Activated CD8-positive, alpha-beta memory T cell treated with anti-CD3 and anti-CD28 coated beads for 1 hour (primary cell): ENCODE results near the gene MARK3.
"Not testable (repeated sequence)": the region's sequence is repeated elsewhere in the genome, so short reads cannot be mapped to it uniquely, and the experiment has no call there.

Source experiments
- DNase-seq, 2 donors: peaks; one replicate each; pipeline ENCODE4 v3.0.0-alpha.2; 2020; ENCODE audit warnings: low read depth in 1 of 2; ENCODE audit errors: extremely low read depth in 1 of 2

The MARK3 gene

DNA sequence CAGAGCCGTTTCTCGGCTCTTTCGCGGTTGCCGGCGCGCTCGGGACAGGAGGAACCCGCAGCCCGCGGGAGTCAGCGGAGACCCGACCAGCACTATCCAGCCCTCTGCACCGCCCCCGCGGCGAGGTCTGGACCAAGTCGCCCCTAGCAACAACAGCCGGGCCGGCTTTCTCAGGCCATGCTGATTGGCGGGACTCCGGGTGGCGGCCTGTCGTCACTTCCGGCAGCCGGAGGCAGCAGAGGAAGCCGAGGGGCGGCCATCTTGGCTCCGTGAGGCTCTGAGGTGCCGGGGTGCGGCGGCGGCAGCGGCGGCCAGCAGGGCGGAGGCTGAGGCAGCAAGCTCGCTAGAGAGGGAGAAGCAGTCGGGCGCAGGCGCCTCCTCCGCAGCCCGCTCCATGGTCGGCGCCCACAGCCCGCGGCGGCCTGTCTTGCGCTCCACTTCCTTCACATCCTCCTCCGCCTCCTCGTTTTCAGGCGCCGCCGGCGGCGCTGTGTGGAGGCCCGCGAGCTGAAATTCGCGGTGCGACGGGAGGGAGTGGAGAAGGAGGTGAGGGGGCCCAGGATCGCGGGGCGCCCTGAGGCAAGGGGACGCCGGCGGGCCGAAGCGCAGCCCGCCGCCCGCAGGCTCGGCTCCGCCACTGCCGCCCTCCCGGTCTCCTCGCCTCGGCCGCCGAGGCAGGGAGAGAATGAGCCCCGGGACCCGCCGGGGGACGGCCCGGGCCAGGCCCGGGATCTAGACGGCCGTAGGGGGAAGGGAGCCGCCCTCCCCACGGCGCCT, at the start of gene MARK3:
Gene MARK3 (plus strand): TSS at position 264 of the 777 bp plus-strand sequence. CDS start 615 bp downstream, outside the sequence.
- peak; percentile 89 to 93 for DNase-seq

DNA sequence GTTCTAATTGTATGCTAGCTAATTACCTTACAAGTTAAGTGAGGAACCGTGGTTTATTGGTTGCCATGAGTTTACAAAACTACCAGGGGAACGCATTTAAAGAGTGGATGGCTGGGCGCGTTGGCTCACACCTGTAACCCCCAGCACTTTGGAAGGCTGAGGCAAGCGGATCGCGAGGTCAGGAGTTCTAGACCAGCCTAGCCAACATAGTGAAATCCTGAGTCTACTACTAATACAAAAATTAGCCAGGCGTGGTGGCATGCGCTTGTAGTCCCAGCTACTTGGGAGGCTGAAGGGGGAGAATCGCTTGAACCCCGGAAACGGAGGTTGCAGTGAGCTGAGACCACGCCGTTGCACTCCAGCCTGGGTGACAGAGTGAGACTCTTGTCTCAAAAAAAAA, 49.0 kb upstream of the MARK3 start:
- DNase-seq, result no peak

DNA sequence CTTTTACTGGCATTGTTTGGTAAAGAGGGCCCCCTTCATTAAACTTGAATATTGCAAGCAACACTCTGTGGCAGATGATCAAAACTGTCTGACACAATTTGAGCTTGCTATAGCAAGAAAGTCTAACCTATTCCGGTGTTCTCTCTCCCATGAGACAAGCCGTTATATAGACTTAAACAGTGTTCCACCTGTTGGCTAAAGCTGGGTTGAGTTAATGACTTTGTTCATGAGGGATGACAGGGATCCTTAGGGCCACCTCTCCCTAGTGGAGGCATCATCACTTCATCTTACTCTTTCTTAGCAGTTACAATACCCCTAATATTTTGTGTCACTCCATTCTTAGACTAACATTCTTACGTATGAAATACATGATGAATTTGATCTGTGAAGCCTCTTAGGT, 47.4 kb upstream of the MARK3 start:
- no peak for DNase-seq

DNA sequence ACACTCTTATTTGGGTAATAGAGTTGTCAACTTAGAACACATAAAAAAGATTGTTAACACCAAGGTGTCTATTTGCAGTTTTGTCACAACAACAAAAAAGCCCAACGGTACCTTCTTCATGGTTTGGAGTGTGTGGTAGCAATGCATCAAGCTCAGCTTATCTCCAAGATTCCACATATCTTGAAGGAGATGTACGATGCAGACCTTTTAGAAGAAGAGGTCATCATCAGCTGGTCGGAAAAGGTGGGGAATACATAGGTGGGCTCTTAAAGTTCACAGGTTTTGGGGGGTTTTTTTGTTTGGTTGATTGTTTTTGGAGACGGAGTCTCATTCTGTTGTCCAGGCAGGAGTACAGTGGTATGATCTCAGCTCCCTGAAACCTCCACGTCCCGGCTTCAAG, 45.7 kb upstream of the MARK3 start:
- DNase-seq, result no peak

DNA sequence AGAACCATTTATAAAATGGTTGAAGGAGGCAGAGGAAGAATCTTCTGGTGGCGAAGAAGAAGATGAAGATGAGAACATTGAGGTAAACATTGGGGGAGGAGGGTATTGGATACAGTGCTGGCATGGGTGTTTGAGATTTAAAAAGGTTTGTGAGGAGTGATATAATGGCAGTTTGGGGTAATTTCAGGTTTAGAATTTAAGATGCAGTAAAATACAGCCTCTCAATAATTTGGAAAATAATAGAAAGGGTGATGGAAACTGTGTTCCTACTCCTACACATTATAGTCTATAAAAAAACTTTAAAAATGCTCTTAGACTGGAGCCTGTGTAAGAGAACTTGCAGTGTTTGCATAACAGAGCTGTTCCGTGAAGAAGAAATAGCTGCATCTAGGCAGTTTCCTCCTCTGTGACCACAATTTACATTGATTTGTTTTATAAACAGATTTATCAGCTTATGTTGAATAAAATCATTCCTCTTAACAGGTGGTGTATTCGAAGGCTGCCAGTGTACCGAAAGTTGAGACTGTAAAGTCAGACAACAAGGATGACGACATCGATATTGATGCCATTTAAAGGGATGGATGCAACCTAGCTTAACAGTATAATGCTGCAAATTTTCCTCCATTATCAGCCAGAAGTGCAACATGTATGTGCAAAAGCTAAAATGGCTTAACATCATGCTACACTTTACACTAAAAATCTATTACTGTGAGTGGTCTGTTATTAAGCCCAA, 44.6 kb upstream of the MARK3 start:
- no peak for DNase-seq

DNA sequence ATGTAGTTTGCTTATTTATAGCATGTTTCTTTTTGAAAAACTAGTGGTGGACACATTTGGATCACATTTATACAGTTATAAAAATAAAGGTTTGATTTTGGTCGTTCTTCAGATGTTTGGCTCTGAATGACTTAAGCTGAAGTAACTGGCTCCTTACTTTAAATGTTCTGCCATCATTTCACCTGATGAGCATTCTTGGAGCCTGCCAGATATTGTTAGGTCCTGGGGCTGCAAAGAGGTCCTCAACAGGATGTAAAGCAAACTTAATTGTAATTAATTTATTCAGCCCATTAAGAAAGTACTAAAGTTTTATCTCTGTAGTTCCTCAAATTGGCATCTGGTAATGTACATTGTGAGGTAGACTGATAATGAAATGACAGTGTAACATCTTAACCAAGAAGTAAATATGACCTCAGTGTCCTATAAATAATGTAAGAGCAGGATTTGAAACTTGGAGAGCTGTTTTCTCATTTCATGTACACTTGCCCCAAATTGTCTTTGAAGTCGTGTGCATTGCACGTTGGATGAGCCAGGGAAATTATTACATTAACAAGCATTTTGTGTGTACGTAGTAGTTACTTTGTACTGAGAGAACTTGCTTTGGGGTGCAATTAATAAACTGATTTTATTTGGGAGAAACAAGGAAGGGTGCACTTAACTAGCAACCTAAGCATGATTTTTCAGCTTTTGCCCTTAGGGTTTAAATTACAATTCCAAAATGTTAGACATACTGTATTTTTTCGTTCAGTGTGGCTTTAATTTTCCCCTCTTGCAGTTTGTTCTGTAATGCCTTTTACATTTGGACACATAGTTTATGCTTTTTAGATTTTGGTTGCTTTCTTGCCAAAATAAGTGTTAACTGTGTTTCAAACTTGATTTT, 43.7 kb upstream of the MARK3 start:
- DNase-seq, result no peak

DNA sequence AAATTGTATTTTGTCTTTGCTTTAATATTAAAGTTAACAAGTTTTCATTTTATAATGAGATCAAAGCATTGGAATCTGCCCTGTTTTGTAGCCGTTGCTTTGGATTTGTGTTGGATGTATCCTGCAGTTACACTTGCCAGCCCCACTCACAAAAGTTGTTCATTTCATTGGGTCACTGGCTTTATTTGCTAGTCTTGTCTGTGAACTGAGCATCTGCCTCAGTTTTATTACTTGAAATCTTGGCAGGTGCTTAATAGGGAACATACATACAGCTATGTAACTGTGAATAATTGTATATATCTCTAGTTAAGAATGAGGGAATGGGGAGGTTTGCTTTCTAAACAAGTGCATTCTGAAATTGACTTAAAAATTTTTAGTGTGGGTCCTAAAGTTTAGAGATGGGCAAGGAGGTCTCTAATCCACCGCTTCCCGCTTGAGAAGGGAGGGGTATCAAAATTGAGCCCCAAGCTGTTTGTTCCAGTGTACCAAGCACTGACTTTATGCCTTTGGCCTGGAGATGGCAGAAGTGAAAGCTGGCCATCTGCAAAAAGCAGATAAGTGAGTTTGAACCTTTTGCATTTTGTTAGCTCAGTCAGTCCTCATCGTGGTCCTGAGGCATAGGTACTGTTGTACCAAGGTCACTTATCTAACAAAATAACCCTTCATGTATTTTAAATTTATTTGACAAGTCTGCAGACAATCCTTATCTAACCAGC, 41.9 kb upstream of the MARK3 start:
- no peak for DNase-seq

DNA sequence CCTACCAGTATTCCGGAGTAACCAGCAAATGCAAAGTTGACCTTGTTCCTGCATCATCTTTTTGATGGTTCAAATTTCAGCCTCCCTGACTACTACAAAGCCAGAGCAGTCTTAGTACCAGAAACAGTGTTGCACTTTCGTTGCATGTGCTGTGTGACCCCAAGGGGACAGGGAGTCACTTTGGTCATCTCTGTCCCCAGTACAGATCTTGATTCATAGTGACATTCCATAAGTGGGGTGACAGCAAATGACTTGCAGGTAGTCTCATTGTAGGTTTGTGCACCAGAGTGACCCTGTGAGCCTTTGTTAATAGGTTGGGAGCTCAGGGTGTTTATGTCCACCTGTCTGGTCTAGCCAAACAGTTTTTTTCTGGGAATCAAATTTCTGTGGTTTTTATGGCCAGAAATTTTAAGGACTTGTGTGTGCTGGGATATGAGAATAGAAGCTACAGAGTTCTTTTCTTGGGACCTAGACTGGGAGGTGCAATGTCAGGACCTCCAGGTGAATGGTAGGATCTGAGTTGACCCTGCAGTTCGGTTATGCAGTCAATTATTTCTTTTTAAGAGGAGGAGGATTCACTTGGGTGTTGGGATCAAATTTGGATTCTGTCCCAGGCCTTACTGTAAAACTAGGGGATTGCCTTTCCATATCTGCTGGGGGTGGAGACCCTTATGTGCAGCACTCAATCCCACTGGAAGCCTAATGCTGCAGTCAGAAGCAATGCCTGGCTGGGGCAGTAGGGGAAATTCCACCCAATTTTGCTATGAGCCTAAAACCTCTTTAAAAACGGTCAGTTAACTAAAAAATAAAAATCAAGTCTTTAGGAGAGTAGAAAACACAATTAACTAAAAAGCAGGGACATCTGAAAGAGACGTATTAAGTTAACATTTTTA, 41.1 kb upstream of the MARK3 start:
- no peak for DNase-seq

DNA sequence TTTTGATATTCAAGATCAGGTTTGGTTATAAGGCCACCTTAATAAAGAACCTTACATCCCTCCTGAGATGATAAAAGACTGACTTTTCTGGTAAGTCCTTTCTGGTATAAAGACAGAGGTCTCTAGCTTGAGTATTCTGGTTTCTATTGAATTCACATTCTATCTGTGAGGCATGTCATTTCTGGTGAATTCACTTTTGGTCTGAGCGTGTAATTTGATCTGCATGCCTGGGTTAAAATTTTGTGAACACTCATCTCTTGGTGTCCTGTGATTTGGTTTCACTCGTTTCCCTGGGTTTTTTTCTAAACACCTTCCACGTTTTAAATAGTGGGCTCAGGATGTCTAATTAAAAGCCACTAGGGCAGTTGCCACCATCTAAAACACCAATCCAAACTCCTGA, 38.9 kb upstream of the MARK3 start:
- no peak for DNase-seq

DNA sequence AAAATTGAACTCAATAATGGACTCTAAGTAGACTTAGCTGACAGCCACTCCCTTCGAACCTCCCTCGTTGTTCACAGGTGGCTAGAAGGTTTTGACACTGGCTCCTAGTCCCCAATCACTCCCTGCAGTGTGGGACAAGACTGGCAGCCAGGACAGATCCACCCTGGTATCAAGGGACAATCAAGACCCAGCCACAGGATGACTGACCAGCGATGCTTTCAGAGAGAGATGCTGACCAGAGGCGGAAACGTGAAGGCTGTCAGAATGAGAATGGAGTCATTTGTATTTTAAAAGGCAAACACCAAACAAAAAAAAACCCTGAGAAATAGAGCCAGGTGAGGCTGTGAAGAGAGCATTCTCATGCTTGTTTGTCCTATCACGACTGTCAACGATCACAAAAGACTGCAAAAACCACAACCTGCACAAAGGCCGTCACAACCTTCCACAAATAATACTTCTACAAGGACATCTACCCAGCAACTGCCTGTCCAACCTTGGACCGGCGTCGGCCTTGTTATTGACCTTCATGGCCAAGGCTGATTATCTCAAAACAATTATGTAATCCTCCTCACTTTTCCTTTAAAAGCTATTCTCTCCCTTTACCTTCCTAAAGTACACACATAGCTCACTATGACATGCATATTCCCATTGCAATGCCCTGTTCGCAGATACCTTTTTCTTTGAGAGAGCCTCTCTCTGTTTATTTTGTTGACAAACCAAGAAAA, 38.0 kb upstream of the MARK3 start:
- no peak for DNase-seq

DNA sequence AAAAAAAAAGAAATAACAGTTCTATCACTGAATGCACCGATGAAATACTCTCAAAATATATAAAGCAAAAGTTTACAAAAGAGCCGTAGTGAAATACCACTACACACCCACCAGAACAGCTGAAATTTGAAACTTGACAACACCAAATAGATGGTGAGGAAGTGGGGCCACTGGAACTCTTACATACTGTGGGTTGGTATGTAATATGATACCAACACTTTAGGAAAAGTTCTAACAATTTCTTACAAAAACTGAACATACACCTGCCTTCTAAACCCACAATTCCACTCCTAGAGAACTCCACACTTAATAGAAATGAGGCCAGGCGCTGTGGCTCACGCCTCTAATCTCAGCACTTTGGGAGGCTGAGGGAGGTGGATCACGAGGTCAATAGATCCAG, 37.1 kb upstream of the MARK3 start:
- no peak for DNase-seq

DNA sequence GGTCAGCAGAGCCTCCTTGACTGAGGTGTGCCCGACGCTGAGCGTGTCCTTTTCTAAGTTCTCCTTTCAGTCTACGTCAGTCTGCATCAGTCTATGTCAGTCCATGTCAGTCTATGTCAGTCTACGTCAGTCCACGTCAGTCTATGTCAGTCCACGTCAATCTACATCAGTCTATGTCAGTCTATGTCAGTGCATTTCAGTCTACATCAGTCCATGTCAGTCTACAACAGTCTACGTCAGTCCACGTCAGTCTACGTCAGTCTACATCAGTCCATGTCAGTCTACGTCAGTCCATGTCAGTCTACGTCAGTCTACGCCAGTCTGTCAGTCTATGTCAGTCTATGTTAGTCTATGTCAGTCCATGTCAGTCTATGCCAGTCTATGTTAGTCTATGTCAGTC, 35.2 kb upstream of the MARK3 start:
- no peak for DNase-seq

DNA sequence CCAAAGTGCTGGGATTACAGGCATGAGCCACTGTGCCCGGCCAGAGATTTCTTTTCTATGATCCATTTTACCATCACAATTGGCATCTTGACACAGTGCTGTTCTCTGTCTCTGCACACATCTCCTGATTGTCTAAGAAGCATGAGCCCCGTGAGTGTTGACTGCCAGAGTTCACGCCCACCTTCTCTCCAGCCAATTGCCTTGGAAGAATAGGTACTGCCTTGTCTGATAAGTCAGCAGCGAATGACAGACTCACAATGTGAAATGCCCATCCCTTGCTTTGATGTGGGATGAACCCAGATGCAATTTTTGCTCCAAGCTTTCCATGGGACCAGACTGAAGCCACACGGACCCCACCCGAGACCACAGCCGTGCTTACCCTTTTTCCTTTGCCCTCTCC, 31.9 kb upstream of the MARK3 start:
- no peak for DNase-seq

DNA sequence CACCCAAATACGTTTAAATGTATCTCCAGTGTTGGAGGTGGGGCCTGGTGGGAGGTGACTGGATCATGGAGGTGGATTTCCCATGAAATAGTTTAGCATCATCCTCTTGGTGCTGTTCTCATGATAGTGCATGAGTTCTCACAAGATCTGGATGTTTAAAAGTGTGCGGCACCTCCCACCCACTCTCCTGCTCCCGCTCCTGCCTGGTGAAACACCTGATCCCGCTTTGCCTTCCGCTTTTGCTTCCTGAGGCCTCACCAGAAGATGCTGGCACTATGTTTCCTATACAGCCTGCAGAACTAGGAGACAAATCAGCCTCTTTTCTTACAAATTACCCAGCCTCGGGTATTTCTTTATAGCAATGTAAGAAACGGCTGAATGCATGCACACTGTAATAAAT, 31.1 kb upstream of the MARK3 start:
- no peak for DNase-seq

DNA sequence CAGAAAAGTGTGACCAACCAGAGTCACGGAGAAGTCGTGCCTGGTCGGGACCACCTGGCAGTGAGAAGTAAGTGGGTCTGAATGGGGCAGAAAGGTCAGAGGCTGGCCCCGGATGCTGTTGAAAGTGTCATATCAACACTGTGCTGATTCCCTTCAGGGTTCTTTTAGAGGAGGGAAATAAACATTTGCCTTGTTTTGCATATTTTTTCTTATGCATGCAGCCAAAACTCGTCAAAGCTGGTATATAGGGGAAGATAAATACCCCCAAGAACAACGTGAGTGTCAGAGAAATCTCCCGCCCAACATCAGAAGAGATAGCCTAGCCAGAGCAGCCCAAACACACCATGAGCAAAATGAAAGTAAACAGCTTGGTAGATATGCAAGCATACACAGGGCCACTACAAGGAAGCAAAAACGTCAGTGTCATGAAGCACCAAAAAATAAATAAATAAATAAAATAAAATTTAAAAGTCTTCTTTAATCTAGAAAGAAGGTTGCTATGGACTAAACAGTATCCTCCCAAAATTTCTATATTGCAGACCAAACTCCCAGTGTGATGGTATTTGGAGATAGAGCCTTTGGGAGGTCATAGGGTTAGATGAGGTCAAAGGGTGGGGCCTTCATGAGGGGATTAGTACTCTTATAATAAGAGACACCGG, 29.1 kb upstream of the MARK3 start:
- DNase-seq, result no peak

DNA sequence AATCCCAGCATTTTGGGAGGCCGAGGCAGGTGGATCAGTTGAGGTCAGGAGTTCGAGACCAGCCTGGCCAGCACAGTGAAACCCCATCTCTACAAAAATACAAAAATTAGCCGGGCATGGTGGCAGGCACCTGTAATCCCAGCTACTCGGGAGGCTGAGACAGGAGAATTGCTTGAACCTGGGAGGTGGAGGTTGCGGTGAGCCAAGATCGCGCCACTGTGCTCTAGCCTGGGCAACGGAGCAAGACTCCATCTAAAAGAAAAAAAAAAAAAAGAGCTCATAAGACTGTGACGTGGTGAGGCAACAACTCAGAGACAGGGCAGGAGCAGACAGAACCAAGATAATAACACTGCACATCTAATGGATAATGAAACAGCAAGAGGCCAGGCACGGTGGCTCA, 27.7 kb upstream of the MARK3 start:
- DNase-seq, result not testable (repeated sequence)

DNA sequence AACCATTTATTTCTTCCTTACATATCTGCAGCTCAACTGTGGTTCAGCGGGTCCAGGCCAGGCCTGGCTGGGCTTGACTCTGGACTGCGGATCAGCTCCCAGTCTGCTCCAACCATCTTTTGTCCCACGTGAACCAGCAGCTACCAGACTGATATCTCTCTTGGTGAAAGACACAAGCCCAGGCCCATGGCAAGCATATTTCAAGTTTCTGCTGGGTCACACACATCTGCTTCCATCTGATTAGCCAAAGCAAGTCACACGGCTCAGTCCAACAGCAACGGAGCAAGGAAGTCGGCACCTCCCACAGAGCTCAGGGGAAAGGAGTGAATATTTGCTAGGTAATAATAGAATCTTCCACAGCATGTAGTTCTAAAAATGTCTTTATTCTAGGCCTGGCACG, 24.7 kb upstream of the MARK3 start:
- no peak for DNase-seq

DNA sequence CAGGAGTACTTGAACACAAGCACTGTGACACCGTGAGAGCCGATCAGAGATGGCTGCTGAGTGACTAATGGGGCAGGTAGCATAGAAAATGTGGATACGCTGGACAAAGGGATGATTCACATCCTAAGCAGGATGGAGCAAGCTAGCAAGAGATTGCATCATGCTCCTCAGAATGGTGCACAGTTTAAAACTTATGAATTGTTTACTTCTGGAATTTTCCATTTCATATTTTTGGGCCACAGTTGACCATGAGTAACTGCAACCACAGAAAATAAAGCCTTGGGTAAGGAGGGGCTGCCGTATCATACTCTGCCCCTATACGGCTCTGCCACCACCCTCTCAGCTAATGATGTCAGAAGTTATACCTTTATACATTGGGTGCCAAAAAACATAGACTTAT, 23.3 kb upstream of the MARK3 start:
- DNase-seq, result no peak

DNA sequence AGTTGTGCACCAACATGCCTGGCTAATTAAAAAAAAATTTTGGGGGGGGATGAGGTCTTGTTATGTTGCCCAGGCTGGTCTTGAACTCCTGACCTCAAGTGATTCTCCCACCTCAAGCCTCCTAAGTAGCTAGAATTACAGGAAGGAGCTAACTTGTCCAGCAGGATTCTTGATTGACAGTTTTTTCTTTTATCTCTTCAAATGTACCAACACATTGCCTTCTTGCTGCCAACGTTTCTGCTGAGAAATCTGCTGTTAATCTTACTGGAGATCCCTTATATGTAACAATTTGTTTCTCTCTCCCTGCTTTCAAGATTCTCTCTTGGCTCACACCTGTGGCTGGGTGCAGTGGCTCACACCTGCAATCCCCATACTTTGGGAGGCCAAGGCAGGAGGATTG, 22.4 kb upstream of the MARK3 start:
- DNase-seq, result no peak
